ENCODE measurements around the gene CELA2A. TPM values are rescaled to one million over a fixed set of nuclear protein-coding genes. Genes with fewer than 3 reads are reported as not detected.

Gene CELA2A
- polyA plus RNA-seq, 2 of the 4 experiments (the other 2 are of a cell fraction), result not detected

GRCh38 chr1:15509586-15509985 lies 53.1 kb downstream of the CELA2A start:
- DNase-seq (ENCODE audit: low read depth in 1 of 2, low spot score in 1 of 2) (no peak), ATAC-seq (no peak), FAIRE-seq (no peak)
- Histone ChIP-seq H3K4me1 (no peaks in the 10 kb centered on the region), H3K27ac (no peak overlapping the region), H3K4me2 (no peak overlapping the region), H3K9me3 (no peaks in the 10 kb centered on the region), H3K4me3 (no peak overlapping the region)
- 90% methylated on average over 7 of the region's 7 CpGs for WGBS (ENCODE audit: missing lambda C conversion rate)
- TF ChIP-seq RFX5 (IDR thresholded peaks at IDR 0.05) (no peak), RCOR1 (IDR thresholded peaks at IDR 0.05; ENCODE audit: low read depth, low read length) (no peak), RAD21 (conservative IDR thresholded peaks at IDR 0.05 in 1 of 2, IDR thresholded peaks at IDR 0.05 in 1 of 2) (no peak), NFE2L2 (conservative IDR thresholded peaks at IDR 0.05; ENCODE audit: low read length) (no peak), MAZ (IDR thresholded peaks at IDR 0.05; ENCODE audit: borderline replicate concordance, low read depth, low read length) (no peak), BCL3 (IDR thresholded peaks at IDR 0.05) (no peak), POLR2AphosphoS2 (conservative IDR thresholded peaks at IDR 0.05; ENCODE audit: low read length) (no peak)
- TF ChIP-seq, protein P1, sequence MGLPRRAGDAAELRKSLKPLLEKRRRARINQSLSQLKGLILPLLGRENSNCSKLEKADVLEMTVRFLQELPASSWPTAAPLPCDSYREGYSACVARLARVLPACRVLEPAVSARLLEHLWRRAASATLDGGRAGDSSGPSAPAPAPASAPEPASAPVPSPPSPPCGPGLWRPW (IDR thresholded peaks at IDR 0.05), result no peak
- ChIA-PET POLR2A (no interaction called here), CTCF (interaction anchor here (0.6 to 1.1 kb wide), 2 partner anchors 10 to 188 kb away, joined by 3 to 6 read pairs; no protein-coding TSS in a partner anchor)

DNA sequence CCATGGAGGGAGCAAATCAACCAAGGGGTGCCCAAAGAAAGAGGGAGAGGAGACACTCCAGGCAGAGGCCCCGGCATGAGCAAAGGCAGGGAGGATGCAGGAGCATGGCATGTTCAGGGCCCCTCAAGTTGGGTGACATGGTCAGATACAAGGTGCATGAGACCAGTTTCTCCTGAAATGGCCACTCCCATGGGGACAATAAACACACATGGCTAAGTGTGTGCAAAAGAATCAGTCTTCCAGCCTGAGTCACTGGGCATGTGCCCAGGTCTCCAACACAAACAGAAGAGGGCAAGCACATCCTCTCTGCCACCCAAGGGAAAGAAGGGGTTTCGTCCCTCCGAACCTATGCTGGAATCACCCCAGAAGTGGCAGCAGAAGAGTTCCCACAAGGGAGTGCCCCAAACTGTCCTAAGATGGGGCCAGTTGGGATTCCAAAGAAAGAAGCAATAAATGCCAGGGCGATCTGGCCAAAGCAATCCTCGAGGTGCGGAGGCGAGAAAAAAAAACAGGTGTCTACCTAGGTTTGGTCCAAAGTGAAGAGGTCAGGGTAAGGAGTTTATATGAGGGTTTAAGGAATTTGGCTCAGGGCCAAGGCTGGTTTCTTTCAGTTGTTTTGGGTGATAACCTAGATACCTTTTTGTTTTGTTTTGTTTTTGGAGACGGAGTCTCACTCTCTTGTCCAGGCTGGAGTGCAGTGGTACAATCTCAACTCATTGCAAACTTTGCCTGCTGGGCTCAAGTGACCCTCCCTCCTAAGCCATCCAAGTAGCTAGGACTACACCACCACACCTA lies 54.3 kb downstream of the CELA2A start:
- FAIRE-seq (no peak), ATAC-seq (no peak; a peak in 1 of 6 replicates), DNase-seq (ENCODE audit: low read depth in 1 of 2, low spot score in 1 of 2) (no peak)
- CTCF ChIA-PET, result interaction anchor here (0.6 kb wide), 1 partner anchor 73 kb away, joined by 3 read pairs; no protein-coding TSS in a partner anchor
- Histone ChIP-seq H3K9me3 (no peaks in the 10 kb centered on the region), H3K4me3 (no peak overlapping the region), H3K4me1 (no peaks in the 10 kb centered on the region), H3K4me2 (no peak overlapping the region), H3K27ac (no peak overlapping the region)
- TF ChIP-seq ZNF302 (CRISPR knock-in tag; IDR thresholded peaks at IDR 0.05) (no peak), EP300 (IDR thresholded peaks at IDR 0.05) (no peak), ESRRA (IDR thresholded peaks at IDR 0.05; ENCODE audit: borderline replicate concordance, low read length) (no peak), HOXB5 (CRISPR knock-in tag; IDR thresholded peaks at IDR 0.05) (no peak), RFX5 (IDR thresholded peaks at IDR 0.05) (no peak)
- 89% methylated on average over 6 of the region's 8 CpGs for WGBS (ENCODE audit: missing lambda C conversion rate)
- POLR2A ChIA-PET, result no interaction called here

- Histone ChIP-seq H3K27ac (no peak overlapping the region), H3K4me1 (no peaks in the 10 kb centered on the region), H3K9me3 (no peaks in the 10 kb centered on the region), H3K4me2 (no peak overlapping the region), H3K4me3 (no peak overlapping the region)
- no peak for ATAC-seq
- 67% methylated on average over 4 of the region's 4 CpGs for WGBS (ENCODE audit: missing lambda C conversion rate)
- FAIRE-seq, result no peak
- TF ChIP-seq, protein P2, sequence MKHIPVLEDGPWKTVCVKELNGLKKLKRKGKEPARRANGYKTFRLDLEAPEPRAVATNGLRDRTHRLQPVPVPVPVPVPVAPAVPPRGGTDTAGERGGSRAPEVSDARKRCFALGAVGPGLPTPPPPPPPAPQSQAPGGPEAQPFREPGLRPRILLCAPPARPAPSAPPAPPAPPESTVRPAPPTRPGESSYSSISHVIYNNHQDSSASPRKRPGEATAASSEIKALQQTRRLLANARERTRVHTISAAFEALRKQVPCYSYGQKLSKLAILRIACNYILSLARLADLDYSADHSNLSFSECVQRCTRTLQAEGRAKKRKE (CRISPR knock-in tag; IDR thresholded peaks at IDR 0.05; ENCODE audit: low read depth), result no peak
- TF ChIP-seq, protein P1 (IDR thresholded peaks at IDR 0.05), result no peak
- no peak for TF ChIP-seq EHMT2 (IDR thresholded peaks at IDR 0.05; ENCODE audit: low read depth)
- TF ChIP-seq HOXB13 (CRISPR knock-in tag; IDR thresholded peaks at IDR 0.05; ENCODE audit: low read depth), result no peak
- no peak for TF ChIP-seq EP300 (IDR thresholded peaks at IDR 0.05)
- TF ChIP-seq ZNF302 (CRISPR knock-in tag; IDR thresholded peaks at IDR 0.05), result no peak
- no peak for TF ChIP-seq HEYL (CRISPR knock-in tag; IDR thresholded peaks at IDR 0.05)
- no peak for TF ChIP-seq CEBPB (IDR thresholded peaks at IDR 0.05)
- no peak for TF ChIP-seq RAD21 (conservative IDR thresholded peaks at IDR 0.05 in 1 of 2, IDR thresholded peaks at IDR 0.05 in 1 of 2)
- TF ChIP-seq CBX8 (IDR thresholded peaks at IDR 0.05), result no peak
- no peak for DNase-seq (ENCODE audit: low read depth in 1 of 2, low spot score in 1 of 2)
- ChIA-PET POLR2A (no interaction called here), CTCF (interaction anchor here (2.4 kb wide), 1 partner anchor 11 kb away, joined by 8 read pairs; no protein-coding TSS in a partner anchor)
These were observed 56.7 kb downstream of the CELA2A start for GRCh38 chr1:15513192-15513591.

Measured in A549 (cell line).